ENCODE results near the gene SMARCD2.
"Not testable (repeated sequence)": the region's sequence is repeated elsewhere in the genome, so short reads cannot be mapped to it uniquely, and the experiment has no call there.

DNA sequence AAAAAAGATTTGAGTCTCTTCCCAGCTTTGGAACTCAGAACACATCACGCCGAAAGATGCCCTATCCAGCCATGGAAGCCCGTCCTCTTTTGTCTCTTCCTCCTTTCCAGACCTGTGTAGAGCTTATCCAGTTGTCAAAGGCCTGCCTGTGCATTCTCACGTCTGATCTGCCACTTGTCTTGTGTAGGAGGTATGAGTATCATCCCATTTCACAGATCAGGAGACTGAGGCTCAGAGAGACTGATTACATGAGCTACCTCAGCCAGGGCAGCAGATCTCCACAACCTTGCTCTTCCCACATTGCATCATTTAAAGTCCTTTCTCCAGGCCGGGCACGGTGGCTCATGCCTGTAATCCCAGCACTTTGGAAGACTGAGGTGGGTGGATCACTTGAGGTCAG is 32.2 kb upstream of the SMARCD2 start:
- not testable (repeated sequence) for TF ChIP-seq CTCF (IDR thresholded peaks at IDR 0.05; ENCODE audit: low read length); EZH2 (optimal IDR thresholded peaks at IDR 0.05; ENCODE audit: low read depth, low read length)
